ENCODE measurements around the gene PAF1. TPM values are rescaled to one million over a fixed set of nuclear protein-coding genes. Genes with fewer than 3 reads are reported as not detected.

The PAF1 gene
- total and polyA plus RNA-seq, 2 of the 13 experiments (the other 11 are each of a cell fraction or from before 2014, with no cell fraction given): 30.2 to 31.1 TPM

DNA sequence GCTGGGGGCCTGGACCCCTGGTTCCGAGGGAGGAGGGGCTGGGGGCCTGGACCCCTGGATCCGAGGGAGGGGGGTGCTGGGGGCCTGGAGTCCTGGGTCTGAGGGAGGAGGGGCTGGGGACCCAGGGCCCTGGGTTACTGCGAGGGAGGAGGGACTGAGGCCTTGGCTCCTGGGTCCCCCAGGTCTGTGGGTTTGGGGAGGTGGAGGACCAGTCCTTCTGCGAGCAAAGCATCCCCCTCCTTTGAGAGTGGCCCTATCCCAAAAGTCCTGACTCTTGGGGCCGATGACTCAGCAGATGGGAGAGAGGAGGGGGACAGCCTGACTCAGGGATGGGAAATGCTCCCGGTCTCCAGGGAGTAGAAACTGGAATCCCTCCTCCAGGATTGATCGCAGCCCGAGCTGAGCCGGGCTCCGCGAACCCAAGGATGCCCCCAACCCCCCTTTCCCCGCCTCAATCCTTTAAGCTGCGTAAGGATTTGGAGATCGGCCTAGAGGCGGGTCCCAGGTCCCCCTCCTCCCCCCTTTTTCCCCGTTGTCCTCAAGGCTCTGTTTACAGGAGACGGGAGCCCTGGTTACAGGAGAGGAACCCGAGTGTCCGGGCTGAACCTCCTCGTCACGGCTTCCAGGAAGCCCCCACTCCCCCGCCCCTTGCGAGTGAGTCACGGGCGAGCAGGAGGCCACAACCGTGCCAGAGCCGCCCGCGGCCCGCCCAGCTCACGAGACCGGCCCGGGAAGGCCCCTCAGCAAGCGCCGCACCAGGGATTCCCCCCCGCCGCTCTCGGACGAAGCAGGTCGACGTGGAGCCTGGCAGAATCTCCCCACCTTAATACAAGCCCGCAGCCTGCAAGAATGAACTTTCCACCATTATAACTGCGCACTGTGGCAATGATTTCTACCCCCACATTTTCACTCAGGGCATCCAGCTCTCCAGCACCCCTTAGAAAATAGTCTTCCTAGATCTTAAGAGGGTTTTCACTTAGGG, 12.7 kb upstream of the PAF1 start:
- H3K36me3 ChIP-seq (replicated peaks in 1 of 2; ENCODE audit: control insufficient read depth in 1 of 2, insufficient read depth in 2 of 2, low read length in 2 of 2): peaks cover 0 to 3% of the 10 kb centered on the region in 2 experiments; a peak in 1 of 5 replicates
- peak overlapping the region; percentile 98 for H3K27ac ChIP-seq (ENCODE audit: extremely low read length, insufficient read depth, low read length)
- H4K20me1 ChIP-seq (ENCODE audit: insufficient read depth, low read length): peaks cover 17% of the 10 kb centered on the region; the same call in 1 of the 2 replicates
- peaks cover 68% of the 10 kb centered on the region for H3K4me1 ChIP-seq (ENCODE audit: insufficient read depth, low read length)
- WGBS (ENCODE audit: low lambda C conversion rate): 92% methylated on average over 29 of the region's 43 CpGs
- peaks cover 19% of the 10 kb centered on the region for H3K79me2 ChIP-seq (ENCODE audit: insufficient read depth, low read length)
- 0 out of 2 replicates have a peak overlapping the region, but pooled peaks have one; percentile 24 for H3K9ac ChIP-seq (ENCODE audit: insufficient read depth, low read depth, low read length)
- ChIA-PET CTCF (ENCODE audit: low intra/inter-chr PET ratio, low total read pairs) (no interaction called here), POLR2A (interaction anchor here (5.8 kb wide), 1 partner anchor 12 kb away, joined by 43 read pairs; the partner anchor contains the start of genes MED29 and PAF1)
- H3K4me3 ChIP-seq (replicated peaks in 1 of 3; ENCODE audit: insufficient read depth in 1 of 3, low read depth in 2 of 3, low read length in 3 of 3): no peak overlapping the region
- no peaks in the 10 kb centered on the region for H3K9me3 ChIP-seq (ENCODE audit: low read length)
- FAIRE-seq (no peak), ATAC-seq (no peak), DNase-seq (ENCODE audit: low spot score) (no peak)
- no peak overlapping the region for H3K4me2 ChIP-seq (ENCODE audit: low read depth, low read length)
- H3K27me3 ChIP-seq (ENCODE audit: control insufficient read depth in 1 of 2, insufficient read depth in 2 of 2, low read length in 2 of 2): no peaks in the 10 kb centered on the region; a peak in 1 of 5 replicates
- H2AFZ ChIP-seq (ENCODE audit: low read length): no peak overlapping the region
- in situ Hi-C loops (cut with HindIII; ENCODE audit: extremely low pct_ligation_motif_present, low pct_unique_long_range_greater_than_20kb): no loop called here
- intact Hi-C loops (cut with micrococcal nuclease; ENCODE audit: unreplicated experiment): loop anchor here (5.0 kb wide), 1 partner anchor 1039 kb away; the partner anchor contains the start of gene SERTAD3
- TF ChIP-seq, protein P1, sequence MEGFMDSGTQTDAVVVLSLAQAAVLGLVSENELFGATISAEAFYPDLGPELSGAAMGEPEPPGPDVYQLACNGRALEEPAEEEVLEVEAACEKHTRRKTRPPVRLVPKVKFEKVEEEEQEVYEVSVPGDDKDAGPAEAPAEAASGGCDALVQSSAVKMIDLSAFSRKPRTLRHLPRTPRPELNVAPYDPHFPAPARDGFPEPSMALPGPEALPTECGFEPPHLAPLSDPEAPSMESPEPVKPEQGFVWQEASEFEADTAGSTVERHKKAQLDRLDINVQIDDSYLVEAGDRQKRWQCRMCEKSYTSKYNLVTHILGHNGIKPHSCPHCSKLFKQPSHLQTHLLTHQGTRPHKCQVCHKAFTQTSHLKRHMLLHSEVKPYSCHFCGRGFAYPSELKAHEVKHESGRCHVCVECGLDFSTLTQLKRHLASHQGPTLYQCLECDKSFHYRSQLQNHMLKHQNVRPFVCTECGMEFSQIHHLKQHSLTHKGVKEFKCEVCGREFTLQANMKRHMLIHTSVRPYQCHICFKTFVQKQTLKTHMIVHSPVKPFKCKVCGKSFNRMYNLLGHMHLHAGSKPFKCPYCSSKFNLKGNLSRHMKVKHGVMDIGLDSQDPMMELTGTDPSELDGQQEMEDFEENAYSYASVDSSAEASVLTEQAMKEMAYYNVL (CRISPR knock-in tag; IDR thresholded peaks at IDR 0.05; ENCODE audit: borderline replicate concordance): no peak
- no peak for TF ChIP-seq NBN (conservative IDR thresholded peaks at IDR 0.05)
- no peak for TF ChIP-seq ZNF383 (CRISPR knock-in tag; IDR thresholded peaks at IDR 0.05; ENCODE audit: borderline replicate concordance)
- no peak for TF ChIP-seq SIN3A (IDR thresholded peaks at IDR 0.05; ENCODE audit: borderline replicate concordance, low read depth, low read length)
- no peak for TF ChIP-seq BRCA1 (CRISPR knock-in tag; IDR thresholded peaks at IDR 0.05)
- TF ChIP-seq ARNT (IDR thresholded peaks at IDR 0.05): no peak
- no peak for TF ChIP-seq TBX2 (CRISPR knock-in tag; IDR thresholded peaks at IDR 0.05; ENCODE audit: borderline replicate concordance)
- no peak for TF ChIP-seq ZNF569 (CRISPR knock-in tag; IDR thresholded peaks at IDR 0.05; ENCODE audit: borderline replicate concordance)
- TF ChIP-seq MTF1 (CRISPR knock-in tag; IDR thresholded peaks at IDR 0.05): no peak
- peak; percentile 55; the same call in 1 of the 2 replicates for TF ChIP-seq NFE2L2 (IDR thresholded peaks at IDR 0.05; ENCODE audit: low read length)
- TF ChIP-seq, protein P2, sequence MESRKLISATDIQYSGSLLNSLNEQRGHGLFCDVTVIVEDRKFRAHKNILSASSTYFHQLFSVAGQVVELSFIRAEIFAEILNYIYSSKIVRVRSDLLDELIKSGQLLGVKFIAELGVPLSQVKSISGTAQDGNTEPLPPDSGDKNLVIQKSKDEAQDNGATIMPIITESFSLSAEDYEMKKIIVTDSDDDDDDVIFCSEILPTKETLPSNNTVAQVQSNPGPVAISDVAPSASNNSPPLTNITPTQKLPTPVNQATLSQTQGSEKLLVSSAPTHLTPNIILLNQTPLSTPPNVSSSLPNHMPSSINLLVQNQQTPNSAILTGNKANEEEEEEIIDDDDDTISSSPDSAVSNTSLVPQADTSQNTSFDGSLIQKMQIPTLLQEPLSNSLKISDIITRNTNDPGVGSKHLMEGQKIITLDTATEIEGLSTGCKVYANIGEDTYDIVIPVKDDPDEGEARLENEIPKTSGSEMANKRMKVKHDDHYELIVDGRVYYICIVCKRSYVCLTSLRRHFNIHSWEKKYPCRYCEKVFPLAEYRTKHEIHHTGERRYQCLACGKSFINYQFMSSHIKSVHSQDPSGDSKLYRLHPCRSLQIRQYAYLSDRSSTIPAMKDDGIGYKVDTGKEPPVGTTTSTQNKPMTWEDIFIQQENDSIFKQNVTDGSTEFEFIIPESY (CRISPR knock-in tag; IDR thresholded peaks at IDR 0.05): peak; percentile 9; the same call in 1 of the 2 replicates
- no peak for TF ChIP-seq MTA1 (CRISPR knock-in tag; IDR thresholded peaks at IDR 0.05; ENCODE audit: borderline replicate concordance)
- no peak for TF ChIP-seq ZNF431 (CRISPR knock-in tag; IDR thresholded peaks at IDR 0.05; ENCODE audit: borderline replicate concordance, low read depth)
- peak; percentile 20 to 36; a peak in 3 of 4 replicates for TF ChIP-seq MAFK (conservative IDR thresholded peaks at IDR 0.05 in 1 of 2, IDR thresholded peaks at IDR 0.05 in 1 of 2; ENCODE audit: low read length in 2 of 2)
- BruUV-seq (replicated peaks): no TSS peak

Measured in HepG2 (cell line).